Stimulated activated CD8-positive, alpha-beta memory T cell treated with anti-CD3 and anti-CD28 coated beads, Interleukin-12 subunit alpha, Interleukin-12 subunit beta, amount 100 ng/mL, for 1 hour (primary cell): Measurements from ENCODE around the gene AK4.

Source experiments
- DNase-seq: peaks from one replicate; pipeline ENCODE4 v3.0.0-alpha.2; 2020; ENCODE audit warnings: low read depth

AK4 gene

DNA sequence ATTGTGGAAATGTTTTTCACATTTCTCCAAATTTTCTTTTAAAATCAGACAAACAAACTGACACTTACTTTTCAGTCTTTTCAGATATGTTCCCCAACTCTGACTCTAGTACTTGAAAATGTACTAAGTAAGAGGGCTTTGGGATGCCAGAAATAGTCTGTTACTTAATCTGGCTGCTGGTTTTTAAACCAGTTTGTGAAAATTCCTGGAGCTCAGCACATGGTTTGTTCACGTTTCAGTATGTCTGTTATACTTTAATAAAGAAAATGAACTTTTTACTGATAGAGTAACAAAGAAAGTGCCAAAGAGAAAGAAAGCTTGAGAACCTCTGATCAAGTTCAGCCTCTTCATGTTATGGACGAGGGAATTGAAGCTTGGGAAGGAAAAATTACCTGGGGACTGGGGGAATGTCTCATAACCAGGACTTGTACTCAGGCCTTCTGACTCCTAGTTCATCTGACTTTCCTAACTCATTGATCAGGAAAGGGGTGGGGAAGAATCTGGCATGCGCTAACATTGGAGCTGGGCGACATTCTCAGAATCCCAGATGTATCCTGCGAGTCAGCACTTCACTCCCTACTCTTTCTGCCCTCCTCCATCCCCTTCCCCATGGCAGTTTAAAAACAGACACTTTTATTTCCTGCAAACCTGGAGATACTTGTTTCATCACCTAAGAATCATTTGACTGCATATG lies 130.5 kb downstream of the AK4 start:
- DNase-seq: no peak

DNA sequence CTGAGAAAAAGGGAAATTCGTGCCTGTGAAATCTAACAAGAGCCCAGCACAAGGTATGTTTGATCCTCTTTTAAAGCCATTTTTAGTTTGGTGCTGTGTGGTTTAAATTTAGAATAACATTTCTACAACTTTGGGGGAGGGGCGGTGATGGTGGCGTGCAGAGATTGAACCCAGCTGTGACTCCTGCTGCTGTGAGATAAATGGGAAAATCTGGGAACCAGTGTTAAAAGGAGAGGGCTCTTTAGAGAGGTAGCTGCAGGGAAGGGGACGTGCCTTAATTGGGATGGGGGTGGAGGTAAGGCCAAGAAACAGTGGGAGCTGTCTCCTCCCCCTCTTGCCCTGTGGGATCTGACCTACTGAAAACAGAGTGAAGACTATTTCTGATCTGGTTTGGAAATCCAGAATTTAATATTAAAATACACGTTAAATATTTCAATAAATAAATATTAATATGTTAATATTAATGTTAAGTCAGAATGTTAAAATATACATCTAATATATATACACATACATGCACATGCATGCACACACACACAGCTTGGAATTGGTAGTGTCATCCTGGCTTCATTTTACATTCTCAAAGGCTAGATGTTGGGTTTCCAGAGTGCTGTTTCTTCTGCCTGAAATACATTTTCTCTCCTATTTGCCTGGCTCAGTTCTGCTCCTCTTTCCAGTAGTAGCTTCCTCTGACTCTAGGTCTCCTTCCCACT lies 131.2 kb downstream of the AK4 start:
- DNase-seq: no peak
